GM21528 (cell line): ENCODE data around the gene SYT2.
"Not testable (repeated sequence)": the region's sequence is repeated elsewhere in the genome, so short reads cannot be mapped to it uniquely, and the experiment has no call there.

ENCODE experiments used
- ATAC-seq: cut with Tn5 transposase; IDR thresholded peaks from one replicate; pipeline ENCODE4 v1.9.1; 2021; ENCODE audit warnings: mild to moderate bottlenecking, moderate library complexity; ENCODE audit not compliant: unreplicated experiment, low FRiP score

SYT2 gene

DNA sequence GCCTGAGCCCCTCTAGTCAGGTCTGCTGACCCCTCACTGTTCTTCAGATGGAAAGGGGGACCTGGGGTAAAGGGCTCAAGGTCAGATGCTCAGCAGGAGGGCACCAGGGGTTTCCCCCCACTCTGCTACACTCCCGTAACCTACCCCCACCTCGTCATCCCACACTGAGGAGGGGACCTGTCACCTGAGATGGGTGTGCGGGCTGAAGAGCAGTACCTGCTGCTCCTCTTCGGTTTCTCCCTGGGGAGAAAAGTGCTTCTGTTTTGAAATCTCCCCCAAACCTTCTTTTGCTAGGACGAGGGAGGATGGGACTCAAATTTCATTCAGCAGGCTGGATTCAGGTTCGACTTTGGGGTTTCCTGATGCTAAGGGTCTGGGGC, 65.2 kb downstream of the SYT2 start:
- no peak for ATAC-seq

DNA sequence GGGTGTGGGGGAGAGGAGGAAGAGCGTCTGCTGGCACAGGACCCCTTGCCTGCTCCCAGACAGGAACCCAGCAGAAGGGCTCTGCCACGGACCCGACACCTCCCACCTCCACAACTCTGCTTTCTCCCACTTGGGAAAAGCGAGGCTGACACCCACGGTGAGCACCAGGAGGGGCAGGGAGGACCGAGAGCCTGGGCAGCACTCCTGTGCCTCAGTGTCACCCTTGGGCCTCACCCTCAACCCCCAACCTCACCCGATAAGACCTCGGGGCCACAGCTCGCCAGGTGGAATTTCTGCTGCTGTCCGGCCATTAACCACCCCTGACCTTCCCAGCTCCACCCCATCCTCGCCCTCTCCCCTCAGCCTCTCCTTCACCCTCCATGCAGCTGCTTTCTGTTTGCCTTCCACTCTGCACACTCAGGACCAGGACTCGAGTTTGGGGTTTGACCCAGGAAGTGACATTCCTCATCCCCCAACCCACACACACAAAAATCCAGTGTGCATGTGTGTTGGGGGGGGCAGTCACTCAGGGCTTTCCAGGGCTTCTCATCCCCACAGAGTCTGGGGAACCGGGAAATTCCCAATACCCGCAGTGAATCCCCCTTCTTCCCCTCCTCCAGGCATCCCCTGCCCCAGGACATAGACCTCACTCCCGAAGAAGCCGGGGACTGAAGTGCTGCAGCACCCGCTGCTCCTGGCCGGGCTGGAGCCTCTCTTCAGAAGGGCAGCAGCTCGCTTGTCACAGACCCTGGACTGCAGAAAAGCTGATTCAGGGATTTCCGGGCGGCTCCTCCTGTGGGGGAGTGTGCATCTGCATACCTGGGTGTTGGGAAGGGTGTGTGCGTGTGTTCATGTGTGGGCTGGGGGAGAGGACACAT, 65.8 kb downstream of the SYT2 start:
- ATAC-seq = no peak

DNA sequence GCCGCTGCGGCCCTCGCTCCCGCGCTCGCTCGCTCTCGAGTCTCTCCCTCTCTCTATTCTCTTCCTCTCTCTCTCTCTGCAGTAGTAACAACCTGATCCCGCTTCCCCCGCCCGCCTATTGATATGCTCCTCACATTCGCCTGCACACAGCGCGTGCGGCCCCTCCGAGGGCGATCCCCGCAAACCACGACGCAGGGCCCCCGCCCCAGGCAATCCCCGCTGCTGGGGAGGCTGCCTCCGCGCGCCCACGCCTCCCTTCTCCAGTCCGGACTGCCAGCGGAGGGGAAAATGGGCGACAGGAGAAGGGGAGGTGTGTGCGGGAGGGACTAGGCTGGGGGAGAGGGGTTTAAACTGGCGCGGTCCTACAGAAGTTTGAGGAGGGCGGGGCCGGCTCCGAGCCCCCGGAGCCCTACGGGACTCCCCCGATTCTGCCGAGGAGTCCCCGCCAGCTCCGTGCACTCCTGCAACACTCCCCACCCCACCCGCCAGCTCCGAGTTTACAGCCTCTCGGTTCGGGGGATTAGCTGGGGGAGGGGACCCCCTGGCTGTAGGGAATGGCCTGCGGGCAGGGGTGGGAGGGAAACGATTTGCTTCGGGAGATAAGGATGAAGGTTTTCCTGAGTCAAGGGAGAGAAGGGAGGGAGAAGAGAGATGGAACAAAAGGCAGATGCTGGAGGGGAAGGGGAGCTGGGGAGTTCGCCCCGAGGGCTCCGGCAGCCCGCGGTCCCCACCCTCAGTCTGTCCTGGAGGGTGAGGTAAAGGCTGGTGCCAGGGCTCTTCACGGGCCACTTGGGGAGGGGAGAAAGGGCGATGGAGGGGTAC, 66.6 kb downstream of the SYT2 start:
- no peak for ATAC-seq

DNA sequence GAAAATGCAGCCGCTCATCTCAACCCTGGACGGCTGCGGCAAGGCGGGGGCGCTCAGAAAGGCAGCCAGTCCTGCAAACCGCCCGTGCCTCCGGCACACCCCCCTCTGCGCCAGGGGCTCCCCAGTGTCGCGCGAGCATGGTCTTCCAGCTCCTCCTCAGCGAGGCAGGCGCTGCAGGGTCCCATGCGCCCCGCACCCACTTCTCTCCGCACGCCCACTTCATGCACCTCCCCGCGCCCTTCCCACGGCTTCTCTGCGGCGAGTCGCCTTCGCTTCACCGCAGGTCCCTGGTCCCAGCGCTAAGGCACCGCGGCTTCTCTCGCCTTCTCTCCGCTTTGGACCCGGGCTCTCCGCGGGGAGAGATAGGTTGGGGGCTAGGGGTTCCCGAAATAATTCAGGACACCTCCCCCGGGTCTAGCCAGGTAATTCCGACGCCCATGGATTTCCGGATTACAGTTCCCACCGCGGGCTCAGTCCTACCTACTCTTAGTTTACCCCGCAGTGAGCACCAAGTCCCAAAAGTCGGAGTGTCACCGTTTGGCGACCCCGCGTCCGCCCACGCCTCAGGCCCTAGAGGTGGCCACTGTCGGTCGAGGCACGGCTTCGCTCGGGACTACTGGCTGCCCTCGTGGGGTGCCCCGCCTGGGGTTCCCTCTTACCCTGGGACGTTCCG, 67.5 kb downstream of the SYT2 start:
- ATAC-seq = no peak

DNA sequence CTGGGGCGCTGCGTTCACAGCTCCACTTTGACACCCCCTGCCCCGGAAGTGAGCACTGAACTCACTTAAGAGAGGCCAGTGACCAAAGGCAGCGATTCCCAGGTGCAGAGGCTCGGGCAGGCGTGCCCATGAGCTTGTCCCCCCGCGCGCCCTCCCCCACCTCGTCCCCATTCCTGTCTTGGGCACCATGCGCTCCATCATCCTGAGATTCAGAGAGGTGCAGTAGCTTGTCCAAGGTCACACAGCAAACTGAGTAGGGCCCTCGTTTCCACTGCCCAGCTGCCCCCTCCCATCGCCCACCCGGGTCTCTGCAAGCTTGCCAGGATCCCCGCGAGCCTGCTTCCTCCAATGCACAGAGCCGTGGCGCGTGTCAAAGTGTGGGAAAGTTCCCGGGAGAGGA, 68.0 kb downstream of the SYT2 start:
- no peak for ATAC-seq

DNA sequence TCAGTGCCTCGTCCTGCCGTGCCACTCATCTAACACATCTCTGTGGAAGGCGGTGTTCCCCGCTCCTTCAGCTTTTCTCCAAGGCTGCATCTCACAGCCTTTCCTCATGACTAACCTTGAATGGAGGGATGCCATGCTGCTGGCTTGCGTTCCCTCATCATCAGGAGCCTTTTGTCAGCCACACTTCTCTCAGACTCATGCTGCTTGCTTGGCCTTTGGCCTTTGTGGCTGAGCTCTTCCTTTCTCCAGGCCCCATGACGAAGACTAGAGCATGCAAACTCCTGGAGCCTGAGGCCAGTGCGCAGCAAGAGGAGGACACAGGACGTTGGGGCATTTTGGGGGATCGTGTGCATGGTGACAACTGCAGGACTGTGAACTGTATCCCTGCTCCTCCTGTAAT, 70.8 kb downstream of the SYT2 start:
- ATAC-seq = no peak

DNA sequence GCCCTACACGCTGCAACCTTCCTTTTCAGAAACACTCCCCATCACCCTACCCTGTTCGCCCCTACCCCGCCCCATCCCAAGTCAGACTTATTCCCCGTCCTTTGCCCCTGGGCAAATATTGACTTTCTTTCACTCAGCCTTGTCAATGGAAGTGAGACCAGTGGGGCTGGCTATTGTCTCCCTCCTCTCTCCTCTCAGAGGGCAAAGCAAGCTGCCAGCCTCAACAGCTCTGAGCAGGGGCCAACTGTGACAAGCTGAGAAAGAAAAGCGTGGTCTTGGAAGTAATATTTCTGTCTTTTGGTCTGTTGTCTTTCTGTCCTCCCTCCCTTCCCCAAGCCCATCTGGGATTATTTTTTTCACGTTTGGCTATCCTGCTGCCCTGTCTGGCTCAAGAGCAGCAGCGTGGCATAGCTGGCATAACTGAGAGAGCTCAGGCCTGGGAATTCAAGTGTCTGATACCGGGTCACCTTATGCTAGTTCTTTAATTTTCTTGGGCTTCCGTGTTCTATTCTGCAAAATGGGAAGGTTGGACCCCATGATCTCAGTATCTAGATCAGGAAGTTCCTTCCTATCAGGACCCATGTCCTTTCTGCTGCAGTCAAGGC, 71.5 kb downstream of the SYT2 start:
- ATAC-seq = not testable (repeated sequence)

DNA sequence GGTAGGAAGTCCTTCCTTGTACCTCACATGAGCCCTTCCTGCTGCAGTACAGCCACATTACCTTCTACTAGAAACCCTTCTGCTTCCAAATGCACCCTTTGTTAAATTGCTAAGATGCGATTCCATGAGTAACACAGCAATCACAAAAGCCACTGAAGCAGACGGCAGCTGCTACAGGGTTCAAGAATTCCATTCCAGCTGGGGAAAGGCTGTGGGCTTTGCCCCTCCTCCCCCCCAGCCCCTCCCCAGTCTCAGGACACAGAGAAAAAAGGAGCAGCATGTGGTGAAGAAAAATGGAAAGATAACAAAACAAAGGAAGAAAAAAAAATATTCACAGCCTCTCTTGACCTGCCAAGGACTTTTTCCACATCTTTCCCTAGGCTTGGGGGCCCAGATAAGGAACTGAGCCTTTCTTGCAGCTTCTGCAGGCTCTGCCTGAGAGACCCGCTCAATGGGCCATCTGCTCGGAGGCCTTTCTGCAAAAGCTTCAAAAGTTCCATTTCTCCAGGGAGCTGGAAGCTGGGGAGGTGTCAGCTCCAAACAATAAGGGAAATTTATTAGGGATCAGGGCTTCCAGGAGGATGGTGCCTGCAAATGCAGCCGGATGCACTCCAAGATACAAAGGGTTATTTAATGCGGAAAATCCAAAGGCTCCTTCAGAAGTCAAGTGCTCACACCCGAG, 72.1 kb downstream of the SYT2 start:
- ATAC-seq = no peak

DNA sequence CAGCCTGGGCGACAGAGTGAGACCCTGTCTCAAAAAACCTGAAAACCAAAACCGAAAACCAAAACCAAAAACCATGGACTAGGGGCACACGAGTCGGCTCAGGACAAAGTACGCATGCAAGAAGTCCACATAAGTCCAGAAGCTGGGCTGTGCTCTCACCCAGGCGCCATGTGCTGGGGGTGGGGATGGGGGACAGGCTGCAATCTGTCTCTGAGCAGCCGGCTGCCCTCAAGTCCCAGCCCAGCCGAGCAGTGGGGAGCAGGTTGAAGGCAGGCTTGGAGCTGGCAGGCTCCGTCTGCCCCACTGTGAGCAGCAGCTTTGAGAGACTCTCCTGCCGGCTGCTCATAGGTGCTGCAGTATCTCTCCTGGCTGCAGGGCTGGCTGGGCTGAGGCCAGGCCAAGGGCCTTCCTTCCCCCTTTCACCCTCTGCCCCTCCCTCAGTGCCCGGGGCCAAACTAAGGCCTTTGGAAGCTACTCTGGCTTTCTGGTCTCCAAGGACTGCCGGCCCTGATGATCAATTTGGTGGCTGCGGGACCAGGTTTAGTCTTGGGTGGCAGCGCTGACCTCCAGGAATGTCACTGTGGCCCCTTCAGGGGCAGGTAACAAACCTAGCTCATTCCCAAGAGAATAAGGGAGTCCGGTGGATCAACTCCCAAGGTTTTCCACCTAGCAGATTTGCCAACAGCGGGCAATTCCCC, 72.8 kb downstream of the SYT2 start:
- not testable (repeated sequence) for ATAC-seq

DNA sequence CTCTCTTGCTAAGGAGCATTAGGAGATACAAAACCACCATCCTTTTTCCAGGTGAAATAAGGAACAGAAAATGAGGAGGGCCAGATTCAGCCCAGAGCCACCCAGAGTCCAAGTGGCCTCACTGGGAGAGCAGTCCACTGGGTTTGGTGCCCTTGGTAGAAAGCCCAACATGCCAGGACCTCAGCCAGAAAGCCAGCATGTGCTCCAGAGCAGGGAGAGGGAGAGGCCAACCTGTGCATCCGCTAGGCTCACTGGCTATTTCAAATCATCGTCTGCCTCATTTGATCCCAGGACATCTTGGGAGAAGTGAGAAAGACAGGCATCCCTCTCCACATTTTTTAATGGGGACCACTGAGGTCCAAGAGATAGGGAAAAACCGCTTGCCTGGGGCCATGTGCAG, 74.1 kb downstream of the SYT2 start:
- not testable (repeated sequence) for ATAC-seq

DNA sequence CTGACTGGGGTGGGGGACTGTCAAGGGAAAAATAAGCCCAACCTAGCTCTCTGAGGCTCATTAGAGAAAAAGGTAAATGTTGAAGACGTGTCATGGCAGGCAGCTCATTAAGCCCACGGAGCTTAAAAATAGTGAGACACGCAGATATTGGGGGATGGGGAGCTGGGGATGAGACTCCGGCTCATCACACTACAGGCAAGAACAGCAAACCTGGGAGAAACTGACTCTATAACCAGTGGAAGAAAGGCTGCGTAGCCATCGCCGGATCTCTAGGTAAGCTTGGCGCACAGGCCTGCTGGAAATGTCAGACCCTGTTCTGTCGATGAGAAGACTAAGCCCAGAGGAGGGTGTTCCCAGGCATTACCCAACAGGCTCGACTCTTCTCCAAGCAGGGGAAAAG, 78.0 kb downstream of the SYT2 start:
- no peak for ATAC-seq

DNA sequence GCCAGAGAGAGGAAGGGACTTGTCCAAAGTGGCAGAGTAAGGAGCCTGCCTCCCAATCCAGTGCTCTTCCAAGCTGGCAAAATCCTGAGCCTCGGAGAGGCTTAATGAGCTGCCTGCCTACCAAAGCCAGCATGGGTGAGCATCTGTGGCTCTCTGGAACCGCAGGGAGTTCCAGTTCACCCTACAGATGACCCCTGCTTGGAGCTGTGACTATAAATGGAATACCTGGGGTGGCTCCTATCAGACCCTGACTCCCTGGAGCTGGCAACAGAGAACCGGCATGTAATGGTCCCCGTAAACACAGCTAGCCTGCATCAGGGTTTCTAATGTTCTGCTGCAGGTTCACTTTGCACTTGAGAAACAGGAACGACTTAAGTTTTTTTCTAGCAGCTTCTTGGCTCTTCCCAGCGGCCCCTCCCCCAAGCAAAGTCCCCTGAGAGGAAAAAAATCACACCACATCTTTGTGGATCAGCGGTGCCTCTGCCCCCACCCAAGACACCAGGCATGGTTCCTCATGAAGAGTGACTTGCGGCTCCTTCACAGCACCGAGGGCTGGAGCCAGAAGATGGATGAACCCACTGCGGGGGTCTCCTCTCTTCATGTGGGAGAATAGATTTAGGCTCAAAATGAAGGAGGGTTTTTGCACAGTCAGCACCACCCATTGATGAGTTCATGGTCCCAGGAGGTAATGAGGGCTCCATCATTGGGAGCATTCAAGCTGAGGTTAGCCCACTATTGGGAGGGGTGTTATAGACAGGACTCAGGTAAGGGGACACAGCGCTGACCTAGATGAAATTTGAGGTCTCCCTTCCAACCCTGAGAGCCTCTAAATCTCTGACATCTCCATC, 79.0 kb downstream of the SYT2 start:
- no peak for ATAC-seq

DNA sequence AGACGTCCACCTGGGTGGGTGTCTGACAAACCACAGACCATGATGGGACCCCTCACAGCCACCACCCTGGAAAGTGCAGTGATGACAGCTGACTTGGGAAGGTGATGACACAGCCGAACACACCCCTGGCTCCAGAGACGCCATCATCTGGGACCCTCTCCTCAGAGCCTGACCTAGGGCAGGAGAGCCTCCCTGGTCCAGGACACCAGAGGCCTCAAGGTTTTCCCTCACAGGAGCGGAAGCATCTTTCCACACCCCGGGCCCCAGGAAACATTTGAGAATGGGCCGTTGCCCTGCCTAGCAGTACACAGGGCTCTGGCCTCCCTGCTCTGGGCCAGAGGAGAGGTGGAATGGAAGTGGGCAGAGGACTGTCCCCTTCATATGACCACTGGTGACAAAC, 79.7 kb downstream of the SYT2 start:
- ATAC-seq = no peak

DNA sequence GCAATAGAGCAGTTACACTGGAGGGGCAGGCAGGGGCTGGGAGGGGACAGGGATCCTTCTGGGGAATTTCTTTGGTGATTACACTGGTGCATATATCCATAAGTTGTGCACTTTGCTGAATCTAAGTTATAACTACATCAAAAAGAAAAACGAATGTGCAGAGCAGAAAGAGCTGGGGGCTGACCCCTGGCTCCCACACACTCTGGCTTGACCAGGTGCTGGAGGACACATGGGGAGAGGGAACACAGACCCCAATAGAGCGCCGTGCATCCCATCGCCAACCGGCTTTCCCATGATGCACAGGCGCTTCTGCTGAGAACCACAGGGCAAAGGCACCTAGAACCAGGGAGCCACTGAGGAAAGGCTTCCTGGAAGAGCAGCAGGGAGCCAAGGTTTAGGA, 80.2 kb downstream of the SYT2 start:
- ATAC-seq = not testable (repeated sequence)

DNA sequence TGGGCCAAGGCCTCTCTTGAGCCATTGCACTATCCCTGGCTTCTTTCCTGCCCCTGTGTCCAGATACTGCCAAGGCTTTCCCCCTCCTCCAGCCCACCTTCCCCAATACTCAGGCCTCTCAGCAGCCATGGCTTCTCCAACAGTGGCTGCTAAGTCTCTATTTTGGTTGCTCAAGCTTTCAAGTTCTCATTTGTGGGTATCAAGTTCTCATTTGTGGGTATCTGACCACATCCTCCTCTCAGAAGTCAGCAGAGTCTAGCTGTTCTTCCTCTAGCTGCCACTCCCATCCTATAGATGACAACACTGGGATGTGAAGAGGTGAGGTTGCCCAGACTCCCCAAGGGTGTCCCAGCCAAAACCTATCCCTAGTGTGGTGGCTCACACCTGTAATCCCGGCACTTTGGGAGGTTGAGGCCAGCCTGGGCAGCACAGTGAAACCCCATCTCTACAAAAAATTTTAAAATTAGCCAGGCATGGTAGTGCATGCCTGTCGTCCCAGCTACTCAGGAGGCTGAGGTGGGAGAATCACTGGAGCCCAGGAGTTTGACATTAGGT, 80.9 kb downstream of the SYT2 start:
- ATAC-seq = peak; percentile 69

DNA sequence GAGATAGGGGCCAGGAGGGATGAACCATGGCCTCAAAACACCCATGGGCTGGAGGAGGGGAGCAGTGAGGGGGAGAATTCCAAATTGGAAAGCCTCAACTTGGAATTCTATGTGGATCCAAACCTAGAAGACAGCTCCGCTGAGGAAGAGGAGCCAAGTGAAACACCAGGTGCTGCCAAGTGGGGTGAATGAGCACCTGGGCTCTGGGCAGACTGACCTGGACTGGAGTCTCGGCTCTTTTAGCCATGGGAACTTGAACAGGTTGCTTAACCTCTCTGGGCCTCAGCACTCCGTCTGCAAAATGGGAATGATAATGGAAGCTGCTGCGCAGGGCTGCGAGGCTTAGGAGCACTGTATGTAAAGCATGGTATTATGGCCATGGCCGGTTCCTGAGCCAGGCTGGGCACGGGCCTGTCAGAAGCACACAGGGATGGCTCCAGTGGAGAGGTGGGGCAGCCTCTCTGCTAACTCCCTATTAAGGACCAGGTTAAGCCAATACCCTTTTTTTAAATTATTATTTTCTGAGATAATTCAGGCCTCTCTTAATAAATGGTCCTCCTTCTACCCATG, 81.5 kb downstream of the SYT2 start:
- ATAC-seq = peak; percentile 21

DNA sequence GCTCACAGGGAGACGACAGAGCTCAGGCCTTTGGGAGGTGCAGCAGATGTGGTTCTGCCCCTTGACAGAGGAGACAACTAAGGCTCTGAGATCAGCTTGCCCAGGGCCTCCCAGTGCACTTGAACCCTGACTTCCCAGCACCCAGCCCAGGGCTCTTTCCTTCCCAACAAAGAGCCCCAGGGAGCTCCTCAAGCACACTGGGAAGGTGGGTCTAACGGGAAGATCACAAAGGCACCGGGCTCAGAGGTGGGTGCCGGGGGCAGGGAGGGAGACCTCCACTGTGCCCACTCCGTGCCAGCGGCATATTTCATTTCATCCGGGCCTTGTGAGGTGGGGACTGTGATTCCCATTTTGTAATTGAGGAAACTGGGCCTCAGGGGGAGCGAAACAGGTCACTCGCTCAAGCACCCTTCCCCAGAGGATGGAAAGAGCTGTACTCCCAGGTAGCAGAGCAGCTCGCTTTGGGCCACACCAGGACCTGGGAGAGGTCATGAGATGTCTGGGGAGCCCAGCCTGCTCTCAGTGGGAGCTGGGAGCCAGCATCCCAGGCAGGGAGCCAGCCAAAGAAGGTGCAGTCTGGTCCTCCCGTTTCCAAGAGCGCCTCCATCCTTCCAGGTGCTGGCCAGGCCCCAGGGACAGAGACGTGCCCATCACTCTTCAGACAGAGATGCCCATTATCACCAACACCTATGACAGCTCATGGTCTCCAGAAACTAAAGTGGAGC, 82.3 kb downstream of the SYT2 start:
- ATAC-seq = no peak
